Esophagus (tissue), 2 donors: ENCODE results near the gene SATB2. TPM values are rescaled to one million over a fixed set of nuclear protein-coding genes. Genes with fewer than 3 reads are reported as not detected.

Experiments
- H3K27ac ChIP-seq, 2 donors: one replicate each; pipeline ENCODE4 v1.5.1; 2013; ENCODE audit warnings: low read depth in 2 of 2, mild to moderate bottlenecking in 2 of 2, inconsistent platforms in 1 of 2, low read length in 1 of 2, moderate library complexity in 1 of 2
- H3K27me3 ChIP-seq, 2 donors: one replicate each; pipeline ENCODE4 v1.6.1; 2013; ENCODE audit warnings: low read length in 2 of 2, control low read depth in 1 of 2, mild to moderate bottlenecking in 1 of 2; ENCODE audit not compliant: insufficient read depth in 2 of 2, control insufficient read depth in 1 of 2
- H3K36me3 ChIP-seq, 2 donors: one replicate each; pipeline ENCODE4 v1.6.1; 2013; ENCODE audit warnings: low read length in 1 of 2; ENCODE audit not compliant: control insufficient read depth in 2 of 2, insufficient read depth in 2 of 2
- H3K4me1 ChIP-seq, 2 donors: one replicate each; pipeline ENCODE4 v1.6.1; 2013; ENCODE audit warnings: low read length in 1 of 2; ENCODE audit not compliant: control insufficient read depth in 2 of 2, insufficient read depth in 2 of 2
- H3K4me3 ChIP-seq, 2 donors: one replicate each; pipeline ENCODE4 v1.5.1; 2013; ENCODE audit warnings: low read length in 2 of 2, mild to moderate bottlenecking in 2 of 2, low read depth in 1 of 2, moderate library complexity in 1 of 2
- H3K9me3 ChIP-seq, 2 donors: one replicate each; pipeline ENCODE4 v1.6.1; 2013; ENCODE audit warnings: mild to moderate bottlenecking in 2 of 2, low read depth in 1 of 2, low read length in 1 of 2, moderate library complexity in 1 of 2; ENCODE audit not compliant: control insufficient read depth in 2 of 2, insufficient read depth in 1 of 2
- WGBS, 2 donors: extraction: QIAGEN DNeasy Blood & Tissue Kit; methylation state at CpG; one replicate each; pipeline ENCODE4 v1.1.7; 2013; 5-methylcytosine and 5-hydroxymethylcytosine counted together
- polyA plus RNA-seq, 2 donors: library from polyadenylated mRNA; stranded (reverse); fragments of 200-250 nt; gene quantifications; one replicate each; pipeline ENCODE4 v1.2.3, GENCODE V29; 2013
- donor health status: healthy with polysubstance abuse.
- donor health status: Bipolar disorder and iron deficiency.

The SATB2 gene
- polyA plus RNA-seq, 2 donors, result 0.33 to 0.57 TPM

- no peaks in the 10 kb centered on the region for H3K27me3 ChIP-seq
- WGBS, 2 donors, result 72 to 81% methylated on average over 7 of the region's 7 CpGs
These were observed 200.2 kb downstream of the SATB2 start for GRCh38 chr2:199257261-199258224.

GRCh38 chr2:199230091-199230490 is 227.6 kb downstream of the SATB2 start:
- H3K27me3 ChIP-seq, result no peaks in the 10 kb centered on the region
- 73 to 79% methylated on average over 3 of the region's 3 CpGs for WGBS, 2 donors
- no peaks in the 10 kb centered on the region for H3K4me1 ChIP-seq
- H3K9me3 ChIP-seq, result peaks cover 0 to 4% of the 10 kb centered on the region in 2 donors
- H3K36me3 ChIP-seq, result no peaks in the 10 kb centered on the region
- no peak overlapping the region for H3K4me3 ChIP-seq
- no peak overlapping the region for H3K27ac ChIP-seq

More at GRCh38 chr2:199257261-199258224, 200.2 kb downstream of the SATB2 start:
- Histone ChIP-seq H3K36me3 (no peaks in the 10 kb centered on the region), H3K4me1 (no peaks in the 10 kb centered on the region), H3K27ac (no peak overlapping the region), H3K4me3 (no peak overlapping the region), H3K9me3 (no peaks in the 10 kb centered on the region)

GRCh38 chr2:199228887-199229819 is 228.6 kb downstream of the SATB2 start:
- Histone ChIP-seq H3K4me1 (no peaks in the 10 kb centered on the region), H3K9me3 (peaks cover 0 to 9% of the 10 kb centered on the region in 2 donors), H3K36me3 (no peaks in the 10 kb centered on the region), H3K27me3 (no peaks in the 10 kb centered on the region), H3K4me3 (no peak overlapping the region), H3K27ac (no peak overlapping the region)
- 83 to 85% methylated on average over 19 of the region's 19 CpGs for WGBS, 2 donors

GRCh38 chr2:199223791-199224190 is 233.9 kb downstream of the SATB2 start:
- Histone ChIP-seq H3K9me3 (peaks cover 4 to 5% of the 10 kb centered on the region in 2 donors), H3K4me3 (no peak overlapping the region), H3K36me3 (no peaks in the 10 kb centered on the region), H3K27ac (no peak overlapping the region), H3K4me1 (no peaks in the 10 kb centered on the region), H3K27me3 (no peaks in the 10 kb centered on the region)
- 70 to 80% methylated on average over 6 of the region's 6 CpGs for WGBS, 2 donors

- H3K27me3 ChIP-seq, result no peaks in the 10 kb centered on the region
- H3K4me3 ChIP-seq, result no peak overlapping the region
- WGBS, 2 donors, result 53 to 59% methylated on average over 3 of the region's 3 CpGs
- H3K27ac ChIP-seq, result no peak overlapping the region
- H3K36me3 ChIP-seq, result no peaks in the 10 kb centered on the region
- peaks cover 4 to 5% of the 10 kb centered on the region in 2 donors for H3K9me3 ChIP-seq
- H3K4me1 ChIP-seq, result no peaks in the 10 kb centered on the region
These were observed 236.8 kb downstream of the SATB2 start for GRCh38 chr2:199220920-199221319.

GRCh38 chr2:199219551-199219950 is 238.2 kb downstream of the SATB2 start:
- H3K36me3 ChIP-seq, result no peaks in the 10 kb centered on the region
- H3K27ac ChIP-seq, result no peak overlapping the region
- H3K9me3 ChIP-seq, result peaks cover 0 to 4% of the 10 kb centered on the region in 2 donors
- 66 to 80% methylated on average over 2 of the region's 2 CpGs for WGBS, 2 donors
- no peaks in the 10 kb centered on the region for H3K27me3 ChIP-seq
- no peaks in the 10 kb centered on the region for H3K4me1 ChIP-seq
- no peak overlapping the region for H3K4me3 ChIP-seq
